GM19438 (cell line): Measurements from ENCODE around the gene MICOS13.
"Not testable (repeated sequence)": the region's sequence is repeated elsewhere in the genome, so short reads cannot be mapped to it uniquely, and the experiment has no call there.

Experiments
- ATAC-seq: cut with Tn5 transposase; IDR thresholded peaks from one replicate; pipeline ENCODE4 v1.9.1; 2021; ENCODE audit warnings: low read depth; ENCODE audit not compliant: unreplicated experiment

The MICOS13 gene

GRCh38 chr19:5688262-5688881 lies 8.1 kb upstream of the MICOS13 start:
- ATAC-seq, result not testable (repeated sequence)

- ATAC-seq, result no peak
Measured at GRCh38 chr19:5687360-5688198, 7.3 kb upstream of the MICOS13 start.

GRCh38 chr19:5686647-5687359 lies 6.5 kb upstream of the MICOS13 start:
- peak; percentile 62 for ATAC-seq

GRCh38 chr19:5686326-5686646 lies 6.0 kb upstream of the MICOS13 start:
- ATAC-seq, result no peak

GRCh38 chr19:5684694-5685430 lies 4.5 kb upstream of the MICOS13 start:
- no peak for ATAC-seq

- no peak for ATAC-seq
Measured at GRCh38 chr19:5683177-5683886, 3.0 kb upstream of the MICOS13 start.

- no peak for ATAC-seq
Measured at GRCh38 chr19:5682107-5682482, 1.8 kb upstream of the MICOS13 start.

GRCh38 chr19:5681391-5682106 lies 1.2 kb upstream of the MICOS13 start:
- ATAC-seq, result no peak

- ATAC-seq, result no peak
Measured at GRCh38 chr19:5680084-5680436, 256 bp downstream of the MICOS13 start.

GRCh38 chr19:5679289-5680083 lies 830 bp downstream of the MICOS13 start:
- no peak for ATAC-seq

- no peak for ATAC-seq
Measured at GRCh38 chr19:5678071-5678718, 2.1 kb downstream of the MICOS13 start.

- no peak for ATAC-seq
Measured at GRCh38 chr19:5677580-5677979, 2.7 kb downstream of the MICOS13 start.

GRCh38 chr19:5677136-5677535 lies 3.2 kb downstream of the MICOS13 start:
- ATAC-seq, result no peak

GRCh38 chr19:5676772-5677105 lies 3.6 kb downstream of the MICOS13 start:
- ATAC-seq, result no peak

- no peak for ATAC-seq
Measured at GRCh38 chr19:5676105-5676771, 4.1 kb downstream of the MICOS13 start.

- ATAC-seq, result no peak
Measured at GRCh38 chr19:5674714-5675113, 5.6 kb downstream of the MICOS13 start.

GRCh38 chr19:5673752-5674151 lies 6.6 kb downstream of the MICOS13 start:
- no peak for ATAC-seq
